AG10803 (cell line): Measurements from ENCODE around the gene LAMP2.

Source experiments
- DNase-seq: peaks from one replicate; pipeline ENCODE4 v3.0.0; 2010; ENCODE audit warnings: low read depth
- H3K4me3 ChIP-seq: 2 replicates; pipeline ENCODE4 v1.5.1; 2011; ENCODE audit warnings: mild to moderate bottlenecking, low read length, control low read depth
- TF ChIP-seq, protein P1 (sequence below): conservative IDR thresholded peaks from 2 replicates; pipeline ENCODE4 v1.5.1; 2011; ENCODE audit warnings: mild to moderate bottlenecking, low read length, control low read depth, inconsistent platforms

Gene LAMP2

DNA sequence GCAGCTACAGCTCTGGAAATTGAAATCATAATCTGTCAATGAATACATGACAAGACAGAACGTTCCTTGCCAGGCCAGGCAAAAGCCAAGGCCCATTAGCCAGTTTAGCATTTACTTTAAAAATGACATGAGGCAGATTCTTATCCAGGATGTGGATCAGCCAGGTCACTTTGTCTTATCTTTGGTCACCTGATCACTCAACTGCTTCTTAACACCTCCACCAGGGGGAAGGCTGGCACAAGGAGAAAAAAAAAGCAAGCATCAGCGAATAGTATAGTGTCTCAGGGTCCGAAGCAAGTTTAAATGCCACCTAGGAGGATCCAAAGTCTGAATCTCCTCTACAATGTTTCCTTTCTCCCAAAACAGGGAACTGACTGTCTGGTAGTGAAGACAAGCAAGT is 88.4 kb downstream of the LAMP2 start:
- TF ChIP-seq, protein P1, sequence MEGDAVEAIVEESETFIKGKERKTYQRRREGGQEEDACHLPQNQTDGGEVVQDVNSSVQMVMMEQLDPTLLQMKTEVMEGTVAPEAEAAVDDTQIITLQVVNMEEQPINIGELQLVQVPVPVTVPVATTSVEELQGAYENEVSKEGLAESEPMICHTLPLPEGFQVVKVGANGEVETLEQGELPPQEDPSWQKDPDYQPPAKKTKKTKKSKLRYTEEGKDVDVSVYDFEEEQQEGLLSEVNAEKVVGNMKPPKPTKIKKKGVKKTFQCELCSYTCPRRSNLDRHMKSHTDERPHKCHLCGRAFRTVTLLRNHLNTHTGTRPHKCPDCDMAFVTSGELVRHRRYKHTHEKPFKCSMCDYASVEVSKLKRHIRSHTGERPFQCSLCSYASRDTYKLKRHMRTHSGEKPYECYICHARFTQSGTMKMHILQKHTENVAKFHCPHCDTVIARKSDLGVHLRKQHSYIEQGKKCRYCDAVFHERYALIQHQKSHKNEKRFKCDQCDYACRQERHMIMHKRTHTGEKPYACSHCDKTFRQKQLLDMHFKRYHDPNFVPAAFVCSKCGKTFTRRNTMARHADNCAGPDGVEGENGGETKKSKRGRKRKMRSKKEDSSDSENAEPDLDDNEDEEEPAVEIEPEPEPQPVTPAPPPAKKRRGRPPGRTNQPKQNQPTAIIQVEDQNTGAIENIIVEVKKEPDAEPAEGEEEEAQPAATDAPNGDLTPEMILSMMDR: peak; percentile 28; the same call in 1 of the 2 replicates
- H3K4me3 ChIP-seq: no peak overlapping the region
- DNase-seq: peak; percentile 3

- H3K4me3 ChIP-seq: no peak overlapping the region
- DNase-seq: no peak
- TF ChIP-seq, protein P1: no peak
Measured at GRCh38 chrX:120379937-120380681, 89.0 kb downstream of the LAMP2 start.

GRCh38 chrX:120378570-120378969 is 90.5 kb downstream of the LAMP2 start:
- DNase-seq: no peak
- H3K4me3 ChIP-seq: no peak overlapping the region
- TF ChIP-seq, protein P1: no peak
